ENCODE data around the gene PNRC2.
"Not testable (repeated sequence)": the region's sequence is repeated elsewhere in the genome, so short reads cannot be mapped to it uniquely, and the experiment has no call there.

The PNRC2 gene

GRCh38 chr1:23953020-23953419, 6.6 kb upstream of the PNRC2 start:
- no peak for DNase-seq (ENCODE audit: low read depth in 2 of 2)

GRCh38 chr1:23957096-23957495, 2.5 kb upstream of the PNRC2 start:
- DNase-seq (ENCODE audit: low read depth in 2 of 2): no peak

GRCh38 chr1:23958040-23958809, 1.4 kb upstream of the PNRC2 start:
- not testable (repeated sequence) for DNase-seq (ENCODE audit: low read depth in 2 of 2)

GRCh38 chr1:23958810-23959460, 693 bp upstream of the PNRC2 start:
- DNase-seq (ENCODE audit: low read depth in 2 of 2): peak; percentile 78 to 87

- DNase-seq (ENCODE audit: low read depth in 2 of 2): no peak
Measured at GRCh38 chr1:23960291-23961020, 828 bp downstream of the PNRC2 start.

- DNase-seq (ENCODE audit: low read depth in 2 of 2): no peak
Measured at GRCh38 chr1:23963617-23964234, 4.1 kb downstream of the PNRC2 start.

GRCh38 chr1:23964235-23964668, 4.6 kb downstream of the PNRC2 start:
- no peak for DNase-seq (ENCODE audit: low read depth in 2 of 2)

- no peak for DNase-seq (ENCODE audit: low read depth in 2 of 2)
Measured at GRCh38 chr1:23964790-23965740, 5.4 kb downstream of the PNRC2 start.

- DNase-seq (ENCODE audit: low read depth in 2 of 2): no peak
Measured at GRCh38 chr1:23966973-23967493, 7.4 kb downstream of the PNRC2 start.

GRCh38 chr1:23967871-23968270, 8.2 kb downstream of the PNRC2 start:
- DNase-seq (ENCODE audit: low read depth in 2 of 2): no peak

- no peak for DNase-seq (ENCODE audit: low read depth in 2 of 2)
Measured at GRCh38 chr1:23977187-23977853, 17.7 kb downstream of the PNRC2 start.

- DNase-seq (ENCODE audit: low read depth in 2 of 2): no peak
Measured at GRCh38 chr1:23977854-23978191, 18.2 kb downstream of the PNRC2 start.

GRCh38 chr1:23978805-23979204, 19.2 kb downstream of the PNRC2 start:
- DNase-seq (ENCODE audit: low read depth in 2 of 2): no peak

GRCh38 chr1:23979387-23979880, 19.8 kb downstream of the PNRC2 start:
- no peak for DNase-seq (ENCODE audit: low read depth in 2 of 2)

GRCh38 chr1:23979881-23980727, 20.5 kb downstream of the PNRC2 start, which contains the start of gene SRSF10:
SRSF10 (minus strand) TSS chr1:23980327; CDS start chr1:23980255, 72 bp downstream.
- peak; percentile 95 to 96 for DNase-seq (ENCODE audit: low read depth in 2 of 2)

GRCh38 chr1:23980728-23981070, 21.1 kb downstream of the PNRC2 start:
- no peak for DNase-seq (ENCODE audit: low read depth in 2 of 2)

- no peak for DNase-seq (ENCODE audit: low read depth in 2 of 2)
Measured at GRCh38 chr1:23984417-23985186, 25.0 kb downstream of the PNRC2 start.

GRCh38 chr1:23987038-23987437, 27.4 kb downstream of the PNRC2 start:
- not testable (repeated sequence) for DNase-seq (ENCODE audit: low read depth in 2 of 2)
